ENCODE data around the gene UVSSA.

The UVSSA gene

DNA sequence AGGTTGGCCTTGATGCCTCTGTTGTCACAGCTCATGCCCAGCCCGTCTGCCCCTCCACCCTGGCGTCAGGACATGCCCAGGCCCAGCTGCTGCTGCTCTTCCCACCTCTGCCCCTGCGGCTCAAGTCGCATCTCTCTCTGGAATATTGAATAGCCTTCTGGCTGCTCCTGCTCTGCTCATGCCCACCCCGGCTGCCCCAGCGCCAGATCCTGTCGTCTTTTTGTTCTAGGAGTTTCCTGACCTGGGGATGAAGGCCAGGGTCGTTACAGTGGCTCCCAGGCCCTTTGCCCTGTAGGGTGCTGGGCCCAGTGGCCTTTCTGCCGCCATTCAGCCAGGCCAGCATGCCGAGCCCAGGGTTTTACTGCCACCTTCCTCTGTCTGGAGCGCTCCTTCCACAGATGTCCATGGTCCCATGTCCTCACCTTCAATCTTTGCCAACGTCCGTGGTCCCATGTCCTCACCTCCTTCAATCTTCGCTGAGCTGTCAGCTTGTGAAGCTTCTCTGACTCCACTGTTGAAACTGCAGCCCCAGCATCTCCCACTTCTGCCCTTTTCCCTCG, 47.6 kb upstream of the UVSSA start:
- H3K4me3 ChIP-seq (ENCODE audit: low read length), result no peak overlapping the region
- peaks cover 15% of the 10 kb centered on the region for H3K36me3 ChIP-seq (replicated peaks; ENCODE audit: low read depth, low read length)
- H3K9ac ChIP-seq (ENCODE audit: low read length), result no peak overlapping the region
- H3K79me2 ChIP-seq (ENCODE audit: low read length), result peaks cover 89% of the 10 kb centered on the region
- no peak overlapping the region for H2AFZ ChIP-seq (ENCODE audit: low read depth, low read length)
- no peak for TF ChIP-seq CTCF (IDR thresholded peaks at IDR 0.05; ENCODE audit: low read depth, low read length)
- no peak for TF ChIP-seq EZH2phosphoT487 (IDR thresholded peaks at IDR 0.05; ENCODE audit: low read depth)
- no peak overlapping the region for H3K27ac ChIP-seq (ENCODE audit: low read length)
- H4K20me1 ChIP-seq (ENCODE audit: insufficient read depth, low read length), result peaks cover 13% of the 10 kb centered on the region
- H3K27me3 ChIP-seq (ENCODE audit: low read depth, low read length), result no peaks in the 10 kb centered on the region
- no peak overlapping the region for H3K4me2 ChIP-seq (ENCODE audit: low read length)
- no peaks in the 10 kb centered on the region for H3K4me1 ChIP-seq (ENCODE audit: low read length)
- H3K9me3 ChIP-seq (ENCODE audit: insufficient read depth, low read length), result no peaks in the 10 kb centered on the region

DNA sequence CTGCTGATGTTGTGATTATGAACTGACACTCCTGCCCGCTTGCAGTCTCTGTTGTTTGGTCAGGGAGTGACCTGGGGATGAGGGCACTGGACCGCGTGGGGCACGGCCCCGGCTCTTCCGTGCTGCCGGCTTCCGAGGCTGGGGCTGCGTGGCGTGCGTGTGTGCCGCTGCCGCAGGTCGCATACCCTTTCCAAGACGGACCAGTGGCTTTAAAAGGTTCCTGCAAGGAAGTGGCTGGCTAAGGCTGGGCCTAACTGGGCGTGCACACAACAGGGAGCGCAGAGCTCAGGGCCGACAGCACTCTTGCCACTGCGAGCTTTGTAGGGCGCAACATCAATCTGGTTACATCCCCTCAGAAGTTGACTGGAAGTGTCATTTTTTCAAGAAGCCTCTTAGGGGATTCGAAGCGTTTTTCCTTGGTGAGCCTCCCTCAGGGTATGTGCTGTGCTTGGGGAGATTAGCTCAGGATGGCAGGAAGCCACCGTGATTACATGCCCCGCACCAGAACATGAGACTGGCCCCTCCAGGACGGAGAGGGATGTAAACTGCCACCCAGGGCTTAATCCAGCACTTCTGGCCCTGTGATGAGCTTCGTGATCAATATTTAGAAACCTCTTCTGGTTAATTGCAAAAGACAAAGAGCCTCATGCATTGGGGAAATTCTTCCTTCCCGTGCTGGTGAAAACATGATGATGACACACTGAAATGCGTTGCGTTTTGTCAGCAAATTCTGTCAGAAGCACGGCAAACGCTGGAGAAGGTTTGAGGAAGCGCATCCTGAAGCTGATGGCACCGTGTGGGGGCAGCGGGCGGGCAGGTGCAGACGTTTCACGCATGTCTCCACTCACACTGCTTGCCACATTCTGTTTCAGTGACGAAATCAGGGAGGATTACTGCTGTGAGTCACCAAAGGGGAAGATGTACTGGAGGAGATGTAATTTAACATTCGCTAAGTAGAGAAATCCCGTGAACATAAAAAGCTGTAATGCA, 46.2 kb upstream of the UVSSA start:
- Histone ChIP-seq H3K9me3 (ENCODE audit: insufficient read depth, low read length) (no peaks in the 10 kb centered on the region), H3K9ac (ENCODE audit: low read length) (no peak overlapping the region), H4K20me1 (ENCODE audit: insufficient read depth, low read length) (peaks cover 8% of the 10 kb centered on the region), H3K79me2 (ENCODE audit: low read length) (peaks cover 87% of the 10 kb centered on the region), H3K27me3 (ENCODE audit: low read depth, low read length) (no peaks in the 10 kb centered on the region), H3K36me3 (replicated peaks; ENCODE audit: low read depth, low read length) (peaks cover 24% of the 10 kb centered on the region), H3K27ac (ENCODE audit: low read length) (no peak overlapping the region), H3K4me3 (ENCODE audit: low read length) (no peak overlapping the region), H2AFZ (ENCODE audit: low read depth, low read length) (no peak overlapping the region), H3K4me2 (ENCODE audit: low read length) (no peak overlapping the region), H3K4me1 (ENCODE audit: low read length) (no peaks in the 10 kb centered on the region)
- TF ChIP-seq CTCF (IDR thresholded peaks at IDR 0.05; ENCODE audit: low read depth, low read length), result no peak
- no peak for TF ChIP-seq EZH2phosphoT487 (IDR thresholded peaks at IDR 0.05; ENCODE audit: low read depth)

- Histone ChIP-seq H3K9ac (ENCODE audit: low read length) (no peak overlapping the region), H3K36me3 (replicated peaks; ENCODE audit: low read depth, low read length) (peaks cover 21% of the 10 kb centered on the region), H2AFZ (ENCODE audit: low read depth, low read length) (no peak overlapping the region), H3K79me2 (ENCODE audit: low read length) (peaks cover 90% of the 10 kb centered on the region), H3K4me3 (ENCODE audit: low read length) (no peak overlapping the region), H3K9me3 (ENCODE audit: insufficient read depth, low read length) (no peaks in the 10 kb centered on the region), H4K20me1 (ENCODE audit: insufficient read depth, low read length) (peaks cover 17% of the 10 kb centered on the region), H3K4me2 (ENCODE audit: low read length) (no peak overlapping the region), H3K4me1 (ENCODE audit: low read length) (no peaks in the 10 kb centered on the region), H3K27ac (ENCODE audit: low read length) (no peak overlapping the region), H3K27me3 (ENCODE audit: low read depth, low read length) (no peaks in the 10 kb centered on the region)
- TF ChIP-seq CTCF (IDR thresholded peaks at IDR 0.05; ENCODE audit: low read depth, low read length) (no peak), EZH2phosphoT487 (IDR thresholded peaks at IDR 0.05; ENCODE audit: low read depth) (no peak)
Observed at GRCh38 chr4:1302159-1302558, 44.8 kb upstream of the UVSSA start.

DNA sequence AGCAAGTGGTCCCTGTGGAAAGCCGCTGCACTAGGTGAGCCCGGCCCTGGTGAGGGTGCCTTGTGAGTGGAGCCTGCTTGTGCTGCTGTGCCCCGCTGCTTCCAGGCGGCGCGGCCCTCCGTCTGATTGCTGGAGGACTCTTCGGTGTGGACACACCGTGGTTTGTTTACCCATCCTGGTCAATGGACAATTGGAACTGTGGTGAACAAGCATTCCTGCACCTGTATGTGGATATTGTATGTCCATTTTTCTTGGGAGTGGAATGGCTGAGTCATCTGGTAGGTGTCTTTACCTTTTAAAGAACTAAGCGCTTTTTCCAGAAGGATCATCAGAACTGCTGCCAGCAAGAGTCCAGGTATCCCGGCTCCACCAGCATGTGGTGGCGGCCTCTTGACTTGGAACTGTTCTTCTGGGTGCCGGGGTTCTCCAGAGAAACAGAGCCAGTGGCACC, 41.7 kb upstream of the UVSSA start:
- Histone ChIP-seq H2AFZ (ENCODE audit: low read depth, low read length) (no peak overlapping the region), H4K20me1 (ENCODE audit: insufficient read depth, low read length) (peaks cover 34% of the 10 kb centered on the region), H3K36me3 (replicated peaks; ENCODE audit: low read depth, low read length) (peaks cover 14% of the 10 kb centered on the region), H3K79me2 (ENCODE audit: low read length) (peaks cover 91% of the 10 kb centered on the region), H3K4me1 (ENCODE audit: low read length) (no peaks in the 10 kb centered on the region), H3K4me3 (ENCODE audit: low read length) (no peak overlapping the region), H3K4me2 (ENCODE audit: low read length) (no peak overlapping the region), H3K27me3 (ENCODE audit: low read depth, low read length) (no peaks in the 10 kb centered on the region), H3K27ac (ENCODE audit: low read length) (no peak overlapping the region), H3K9ac (ENCODE audit: low read length) (no peak overlapping the region), H3K9me3 (ENCODE audit: insufficient read depth, low read length) (no peaks in the 10 kb centered on the region)
- TF ChIP-seq CTCF (IDR thresholded peaks at IDR 0.05; ENCODE audit: low read depth, low read length) (no peak), EZH2phosphoT487 (IDR thresholded peaks at IDR 0.05; ENCODE audit: low read depth) (no peak)
